Measurements from ENCODE around the gene PPP6R3.
"Not testable (repeated sequence)": the region's sequence is repeated elsewhere in the genome, so short reads cannot be mapped to it uniquely, and the experiment has no call there.

GRCh38 chr11:68639322-68639721, 178.8 kb downstream of the PPP6R3 start:
- TF ChIP-seq, protein P1, sequence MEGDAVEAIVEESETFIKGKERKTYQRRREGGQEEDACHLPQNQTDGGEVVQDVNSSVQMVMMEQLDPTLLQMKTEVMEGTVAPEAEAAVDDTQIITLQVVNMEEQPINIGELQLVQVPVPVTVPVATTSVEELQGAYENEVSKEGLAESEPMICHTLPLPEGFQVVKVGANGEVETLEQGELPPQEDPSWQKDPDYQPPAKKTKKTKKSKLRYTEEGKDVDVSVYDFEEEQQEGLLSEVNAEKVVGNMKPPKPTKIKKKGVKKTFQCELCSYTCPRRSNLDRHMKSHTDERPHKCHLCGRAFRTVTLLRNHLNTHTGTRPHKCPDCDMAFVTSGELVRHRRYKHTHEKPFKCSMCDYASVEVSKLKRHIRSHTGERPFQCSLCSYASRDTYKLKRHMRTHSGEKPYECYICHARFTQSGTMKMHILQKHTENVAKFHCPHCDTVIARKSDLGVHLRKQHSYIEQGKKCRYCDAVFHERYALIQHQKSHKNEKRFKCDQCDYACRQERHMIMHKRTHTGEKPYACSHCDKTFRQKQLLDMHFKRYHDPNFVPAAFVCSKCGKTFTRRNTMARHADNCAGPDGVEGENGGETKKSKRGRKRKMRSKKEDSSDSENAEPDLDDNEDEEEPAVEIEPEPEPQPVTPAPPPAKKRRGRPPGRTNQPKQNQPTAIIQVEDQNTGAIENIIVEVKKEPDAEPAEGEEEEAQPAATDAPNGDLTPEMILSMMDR (optimal IDR thresholded peaks at IDR 0.05 in 1 of 3, IDR thresholded peaks at IDR 0.05 in 1 of 3, conservative IDR thresholded peaks at IDR 0.05 in 1 of 3; ENCODE audit: extremely low read depth in 1 of 3, insufficient read depth in 2 of 3, low read length in 3 of 3), result not testable (repeated sequence)
- TF ChIP-seq EZH2 (IDR thresholded peaks at IDR 0.05; ENCODE audit: low read length), result not testable (repeated sequence)
